ENCODE data around the gene KIF4A.

- TF ChIP-seq EZH2 (optimal IDR thresholded peaks at IDR 0.05; ENCODE audit: low read depth, low read length) (no peak), CTCF (IDR thresholded peaks at IDR 0.05; ENCODE audit: low read length) (peak; percentile 58)
Observed at GRCh38 chrX:70452143-70452733, 162.3 kb downstream of the KIF4A start.

All from MM.1S (cell line).